Panc1 (cell line): Measurements from ENCODE around the gene SH2B2.
"Not testable (repeated sequence)": the region's sequence is repeated elsewhere in the genome, so short reads cannot be mapped to it uniquely, and the experiment has no call there.

Experiments used
- POLR2AphosphoS5 ChIP-seq: IDR thresholded peaks from 2 replicates; pipeline ENCODE4 v1.6.1; 2012; ENCODE audit warnings: mild to moderate bottlenecking, low read depth, low read length, moderate library complexity
- SIN3A ChIP-seq: IDR thresholded peaks from 2 replicates; pipeline ENCODE4 v1.6.1; 2012; ENCODE audit warnings: low read depth, mild to moderate bottlenecking, low read length, moderate library complexity, borderline replicate concordance; ENCODE audit not compliant: insufficient read depth
- TCF7L2 ChIP-seq: IDR thresholded peaks from 2 replicates; pipeline ENCODE4 v1.6.1; 2011; ENCODE audit warnings: mild to moderate bottlenecking, low read depth, low read length, inconsistent platforms
- TF ChIP-seq, protein P1 (sequence below): fragments of 450-650 bp; IDR thresholded peaks from 2 replicates; pipeline ENCODE4 v1.5.1; 2017; ENCODE audit warnings: mild to moderate bottlenecking

GRCh38 chr7:102329366-102329765 is 42.7 kb downstream of the SH2B2 start:
- TF ChIP-seq, protein P1, sequence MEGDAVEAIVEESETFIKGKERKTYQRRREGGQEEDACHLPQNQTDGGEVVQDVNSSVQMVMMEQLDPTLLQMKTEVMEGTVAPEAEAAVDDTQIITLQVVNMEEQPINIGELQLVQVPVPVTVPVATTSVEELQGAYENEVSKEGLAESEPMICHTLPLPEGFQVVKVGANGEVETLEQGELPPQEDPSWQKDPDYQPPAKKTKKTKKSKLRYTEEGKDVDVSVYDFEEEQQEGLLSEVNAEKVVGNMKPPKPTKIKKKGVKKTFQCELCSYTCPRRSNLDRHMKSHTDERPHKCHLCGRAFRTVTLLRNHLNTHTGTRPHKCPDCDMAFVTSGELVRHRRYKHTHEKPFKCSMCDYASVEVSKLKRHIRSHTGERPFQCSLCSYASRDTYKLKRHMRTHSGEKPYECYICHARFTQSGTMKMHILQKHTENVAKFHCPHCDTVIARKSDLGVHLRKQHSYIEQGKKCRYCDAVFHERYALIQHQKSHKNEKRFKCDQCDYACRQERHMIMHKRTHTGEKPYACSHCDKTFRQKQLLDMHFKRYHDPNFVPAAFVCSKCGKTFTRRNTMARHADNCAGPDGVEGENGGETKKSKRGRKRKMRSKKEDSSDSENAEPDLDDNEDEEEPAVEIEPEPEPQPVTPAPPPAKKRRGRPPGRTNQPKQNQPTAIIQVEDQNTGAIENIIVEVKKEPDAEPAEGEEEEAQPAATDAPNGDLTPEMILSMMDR: not testable (repeated sequence)
- TF ChIP-seq POLR2AphosphoS5, TCF7L2, SIN3A: not testable (repeated sequence)
